Pancreas (tissue), 10 donors: Measurements from ENCODE around the gene MANSC4. TPM values are rescaled to one million over a fixed set of nuclear protein-coding genes. Genes with fewer than 3 reads are reported as not detected.
A peak's percentile ranks its signal among the peaks of the same experiment; 100 is the strongest.

Experiments
- ATAC-seq, 4 donors: fragments of 200-7000 bp; cut with Tn5 transposase; one replicate each; pipeline versions ENCODE4 v1.8.0 to v1.9.1; 2020; ENCODE audit warnings: mild to moderate bottlenecking in 4 of 4, moderate library complexity in 4 of 4
- DNase-seq, 6 donors: peaks; one replicate each; pipeline ENCODE4 v3.0.0-alpha.2; 2020
- FAIRE-seq: peaks from 2 replicates; lab custom pipeline; 2012; peaks lifted over from hg19 to GRCh38; lab: Jason Lieb, UNC
- H3K27ac ChIP-seq, 4 donors: fragments of 200-600 bp; sonication (generic); 1 replicate in 3 of 4; 2 replicates in 1 of 4; pipeline versions ENCODE4 v1.5.0 to v1.8.0; 2020
- H3K27me3 ChIP-seq, 4 donors: fragments of 200-600 bp; one replicate each; pipeline ENCODE4 v1.8.0; 2021
- H3K36me3 ChIP-seq, 3 donors: fragments of 200-600 bp; sonication (generic) in 1 of 3; one replicate each; pipeline versions ENCODE4 v1.5.0 to v1.8.0; 2020 to 2021
- H3K4me1 ChIP-seq, 3 donors: fragments of 200-600 bp; one replicate each; pipeline ENCODE4 v1.8.0; 2021
- H3K4me3 ChIP-seq, 4 donors: fragments of 200-600 bp; sonication (generic) in 2 of 4; one replicate each; pipeline versions ENCODE4 v1.5.0 to v1.8.0; 2020 to 2021
- H3K9me3 ChIP-seq, 4 donors: fragments of 200-600 bp; one replicate each; pipeline ENCODE4 v1.8.0; 2021
- WGBS, 2 donors: extraction: QIAGEN DNeasy Blood & Tissue Kit; methylation state at CpG; one replicate each; pipeline ENCODE4 v1.1.7; 2013; 5-methylcytosine and 5-hydroxymethylcytosine counted together
- intact Hi-C, 3 donors: fragments of 100-400 bp; cut with DNase I; formaldehyde crosslinking; loops; one replicate each; pipeline versions ENCODE4 v1.11.1 to v1.14.2; 2022
- polyA plus RNA-seq, 2 donors: library from polyadenylated mRNA; stranded (reverse); fragments of 200-250 nt; gene quantifications; one replicate each; pipeline ENCODE4 v1.2.3, GENCODE V29; 2013
- total RNA-seq, 6 donors: library from RNA; stranded (reverse); fragmentation: NEBNext Ultra II Directional in 4 of 6; extraction: Animal tissue kit (Norgen Biotek cat#: 25700) in 4 of 6; gene quantifications; one replicate each; pipeline versions ENCODE4 v1.2.1 to v1.2.4, GENCODE V29; 2021 to 2023
- TF ChIP-seq, protein P1 (sequence below), 4 donors: fragments of 200-600 bp; sonication (generic) in 3 of 4; IDR thresholded peaks; one replicate each; pipeline versions ENCODE4 v1.5.0 to v1.8.0; 2021; ENCODE audit warnings: antibody characterized with exemption in 4 of 4
- donor health status: healthy with polysubstance abuse.
- donor health status: DM: no; HTN: no; CAD: no; lungs with moderate emphysema.
- donor health status: DM: no; HTN: no; CAD: no.
- donor health status: control.
- donor health status: control.
- donor health status: Bipolar disorder and iron deficiency.
- donor health status: DM: yes; HTN: yes; CAD: no.
- donor health status: DM: no; HTN: no; CAD: no.
- donor health status: DM: no; HTN: no; CAD: no.
- donor health status: DM: yes; HTN: yes; CAD: no.

Gene MANSC4
- total and polyA plus RNA-seq, 8 donors, result 0.19 to 2.3 (median 0.23) TPM; not detected in 5

DNA sequence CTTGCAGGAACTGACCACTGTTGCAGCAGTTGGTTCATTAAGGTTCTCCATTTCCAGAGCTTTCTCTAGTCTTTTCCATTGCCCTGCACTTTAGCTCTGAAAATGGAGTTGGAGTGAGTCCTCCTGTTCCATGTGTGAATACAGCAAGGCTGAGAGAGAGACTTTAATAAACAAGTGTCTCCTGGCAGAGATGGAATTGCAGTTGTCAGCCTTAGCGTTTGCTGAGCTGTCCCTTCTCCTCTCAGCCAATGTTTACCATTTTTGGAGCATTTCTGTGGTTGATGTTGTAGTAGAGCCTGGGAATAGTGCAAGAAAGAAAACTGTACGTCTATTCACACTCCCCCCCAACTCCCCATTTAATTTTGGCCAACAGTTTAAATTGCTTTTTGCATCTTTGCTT, 7.5 kb upstream of the MANSC4 start:
- Histone ChIP-seq H3K27ac (no peak overlapping the region), H3K36me3 (peaks cover 0 to 8% (median 6%) of the 10 kb centered on the region in 3 donors), H3K4me3 (no peak overlapping the region), H3K4me1 (peaks cover 0 to 7% (median 2%) of the 10 kb centered on the region in 3 donors), H3K9me3 (no peaks in the 10 kb centered on the region), H3K27me3 (no peaks in the 10 kb centered on the region)
- no peak for FAIRE-seq
- TF ChIP-seq, protein P1, sequence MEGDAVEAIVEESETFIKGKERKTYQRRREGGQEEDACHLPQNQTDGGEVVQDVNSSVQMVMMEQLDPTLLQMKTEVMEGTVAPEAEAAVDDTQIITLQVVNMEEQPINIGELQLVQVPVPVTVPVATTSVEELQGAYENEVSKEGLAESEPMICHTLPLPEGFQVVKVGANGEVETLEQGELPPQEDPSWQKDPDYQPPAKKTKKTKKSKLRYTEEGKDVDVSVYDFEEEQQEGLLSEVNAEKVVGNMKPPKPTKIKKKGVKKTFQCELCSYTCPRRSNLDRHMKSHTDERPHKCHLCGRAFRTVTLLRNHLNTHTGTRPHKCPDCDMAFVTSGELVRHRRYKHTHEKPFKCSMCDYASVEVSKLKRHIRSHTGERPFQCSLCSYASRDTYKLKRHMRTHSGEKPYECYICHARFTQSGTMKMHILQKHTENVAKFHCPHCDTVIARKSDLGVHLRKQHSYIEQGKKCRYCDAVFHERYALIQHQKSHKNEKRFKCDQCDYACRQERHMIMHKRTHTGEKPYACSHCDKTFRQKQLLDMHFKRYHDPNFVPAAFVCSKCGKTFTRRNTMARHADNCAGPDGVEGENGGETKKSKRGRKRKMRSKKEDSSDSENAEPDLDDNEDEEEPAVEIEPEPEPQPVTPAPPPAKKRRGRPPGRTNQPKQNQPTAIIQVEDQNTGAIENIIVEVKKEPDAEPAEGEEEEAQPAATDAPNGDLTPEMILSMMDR (IDR thresholded peaks at IDR 0.05), result no peak
- intact Hi-C loops, result no loop called here
- ATAC-seq, result peak in 1 of 4 donors; percentile 34
- no peak for DNase-seq
- 54 to 61% methylated on average over 2 of the region's 2 CpGs for WGBS, 2 donors

DNA sequence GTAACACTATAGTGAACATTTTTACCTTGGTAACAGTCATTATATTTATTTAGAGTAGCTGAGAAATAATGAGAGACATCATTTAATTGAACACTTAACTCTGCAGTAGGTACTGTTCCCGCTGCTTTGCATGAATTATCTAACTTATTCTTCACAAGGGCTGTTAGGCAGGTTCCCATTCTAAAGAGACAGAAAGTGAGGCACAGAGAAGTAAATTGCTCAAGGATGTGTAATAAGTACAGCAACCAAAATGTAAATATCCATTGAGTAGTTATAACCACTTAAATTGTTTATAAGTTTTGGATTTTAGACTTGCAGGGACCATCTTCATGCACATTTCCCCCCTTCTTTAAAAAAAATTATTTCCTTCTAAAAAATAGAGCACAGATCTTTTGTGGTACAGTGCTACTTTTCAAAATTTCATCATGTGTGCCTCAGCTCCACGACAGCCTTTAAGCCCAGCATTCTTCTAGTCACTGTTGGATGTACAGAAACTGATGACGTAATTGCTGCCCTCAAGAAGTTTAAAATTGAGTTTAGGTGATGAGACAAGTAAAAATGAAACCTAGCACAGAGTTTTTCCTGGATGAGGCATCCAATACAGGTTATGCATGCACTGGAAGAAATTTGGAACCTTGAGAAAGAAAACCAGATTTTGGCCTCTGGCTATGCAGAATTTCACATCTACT, 6.0 kb upstream of the MANSC4 start:
- DNase-seq (no peak), ATAC-seq (no peak), FAIRE-seq (no peak)
- Histone ChIP-seq H3K4me1 (peaks cover 0 to 18% (median 16%) of the 10 kb centered on the region in 3 donors), H3K36me3 (no peaks in the 10 kb centered on the region), H3K9me3 (no peaks in the 10 kb centered on the region), H3K4me3 (no peak overlapping the region), H3K27ac (no peak overlapping the region), H3K27me3 (no peaks in the 10 kb centered on the region)
- intact Hi-C loops, result no loop called here
- WGBS, 2 donors, result 84 to 88% methylated on average over 3 of the region's 3 CpGs
- TF ChIP-seq, protein P1 (IDR thresholded peaks at IDR 0.05), result no peak

DNA sequence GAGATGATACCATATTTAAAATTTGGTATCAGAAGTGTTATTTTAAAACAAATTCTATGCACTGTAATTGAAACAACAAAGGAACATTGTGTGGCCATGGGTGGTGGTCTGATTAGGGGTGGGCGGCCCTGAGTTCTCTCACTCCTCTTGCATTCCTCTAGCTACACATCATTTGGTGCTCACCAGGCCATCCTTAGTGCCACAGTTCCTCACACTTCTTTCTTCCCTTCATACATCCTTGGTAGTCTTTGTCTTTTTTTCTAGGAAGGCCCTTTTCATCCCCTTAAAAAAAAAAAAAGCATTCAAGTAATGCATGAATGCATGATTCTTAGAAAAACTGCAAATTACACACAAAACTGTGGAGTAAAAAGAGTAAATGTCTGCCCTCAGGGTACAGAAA, 2.4 kb upstream of the MANSC4 start:
- TF ChIP-seq, protein P1 (IDR thresholded peaks at IDR 0.05), result no peak
- ATAC-seq, result no peak
- Histone ChIP-seq H3K4me3 (no peak overlapping the region), H3K27me3 (no peaks in the 10 kb centered on the region), H3K9me3 (no peaks in the 10 kb centered on the region), H3K36me3 (no peaks in the 10 kb centered on the region), H3K4me1 (peaks cover 0 to 21% (median 17%) of the 10 kb centered on the region in 3 donors), H3K27ac (no peak overlapping the region)
- FAIRE-seq, result no peak
- DNase-seq, result no peak
- WGBS, 2 donors, result 74 to 97% methylated on average over 1 of the region's 1 CpG
- intact Hi-C loops, result no loop called here

DNA sequence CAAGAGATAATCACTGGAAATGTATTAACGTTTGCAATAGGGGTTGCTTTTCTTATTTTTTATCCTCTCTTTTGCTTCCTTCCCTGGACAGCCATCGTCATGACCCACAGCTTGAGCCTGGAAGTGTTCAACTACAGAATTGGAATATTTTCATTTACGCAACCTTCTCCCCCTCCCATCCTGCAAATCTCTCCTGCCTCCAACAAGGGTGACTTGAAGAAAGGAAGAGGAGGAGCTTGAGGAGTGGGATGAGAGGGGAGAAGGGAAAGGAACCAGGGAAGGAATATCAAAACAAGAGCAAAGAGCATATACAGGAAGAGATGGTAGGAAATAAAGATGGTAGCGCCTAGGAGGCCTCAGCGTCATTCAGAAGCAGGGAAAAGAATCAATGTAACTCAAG, 1.6 kb upstream of the MANSC4 start:
- peak overlapping the region in 1 of 4 donors; percentile 87 for H3K4me3 ChIP-seq
- FAIRE-seq (no peak), ATAC-seq (no peak), DNase-seq (no peak)
- H3K4me1 ChIP-seq, result peaks cover 0 to 21% (median 17%) of the 10 kb centered on the region in 3 donors
- H3K9me3 ChIP-seq, result no peaks in the 10 kb centered on the region
- no peaks in the 10 kb centered on the region for H3K36me3 ChIP-seq
- intact Hi-C loops, result no loop called here
- H3K27ac ChIP-seq, result peak overlapping the region in 1 of 4 donors; percentile 90
- TF ChIP-seq, protein P1 (IDR thresholded peaks at IDR 0.05), result no peak
- H3K27me3 ChIP-seq, result no peaks in the 10 kb centered on the region
- 50 to 72% methylated on average over 5 of the region's 5 CpGs for WGBS, 2 donors
